HepG2 (cell line): ENCODE measurements around the gene CLCNKA. TPM values are rescaled to one million over a fixed set of nuclear protein-coding genes. Genes with fewer than 3 reads are reported as not detected.

Experiments used
- ATAC-seq: fragments of 200-7000 bp; cut with Tn5 transposase; 3 replicates; pipeline ENCODE4 v1.9.1; 2020; ENCODE audit warnings: mild to moderate bottlenecking, moderate library complexity
- BruUV-seq: library from RNA; stranded (reverse); fragments of 400-500 nt; replicated peaks from 2 replicates; lab custom pipeline; 2021; lab: Mats Ljungman, UMichigan
- CTCF ChIA-PET: fragments of 300-600 bp; formaldehyde crosslinking; extraction: SDS; loops from one replicate; lab custom pipeline; 2021; ENCODE audit warnings: low total read pairs, inconsistent platforms, low intra/inter-chr PET ratio; lab: Yijun Ruan, JAX
- POLR2A ChIA-PET: fragments of 350-600 bp; sonication (Branson Sonifier 250); formaldehyde crosslinking; loops from one replicate; lab custom pipeline; 2020; ENCODE audit warnings: antibody characterized with exemption, inconsistent platforms; lab: Yijun Ruan, JAX
- DNase-seq: peaks from one replicate; pipeline ENCODE4 v3.0.0-alpha.2; 2015; ENCODE audit warnings: low spot score
- FAIRE-seq: peaks from 3 replicates; lab custom pipeline; 2011; peaks lifted over from hg19 to GRCh38; lab: Jason Lieb, UNC
- H2AFZ ChIP-seq: one replicate; pipeline ENCODE4 v1.6.1; 2011; ENCODE audit warnings: low read length, inconsistent platforms
- H3K27ac ChIP-seq: fragments of 300-600 bp; 3 replicates; pipeline ENCODE4 v1.8.0; 2011; ENCODE audit warnings: mixed run types, mild to moderate bottlenecking, mixed read lengths, low read length, inconsistent platforms; ENCODE audit not compliant: insufficient read depth; ENCODE audit errors: extremely low read length
- H3K27me3 ChIP-seq, 2 experiments: fragments of 200-600 bp in 1 of 2; 2 replicates in 1 of 2; 3 replicates in 1 of 2; pipeline versions ENCODE4 v1.6.0 to v1.8.0; 2011; ENCODE audit warnings: low read length in 2 of 2, mild to moderate bottlenecking in 2 of 2, moderate library complexity in 2 of 2, inconsistent platforms in 1 of 2; ENCODE audit not compliant: insufficient read depth in 2 of 2, control insufficient read depth in 1 of 2
- H3K36me3 ChIP-seq, 2 experiments: fragments of 200-600 bp in 1 of 2; replicated peaks in 1 of 2; 2 replicates in 1 of 2; 3 replicates in 1 of 2; pipeline versions ENCODE4 v1.5.1 to v1.8.0; 2011; ENCODE audit warnings: low read length in 2 of 2, inconsistent platforms in 1 of 2; ENCODE audit not compliant: insufficient read depth in 2 of 2, control insufficient read depth in 1 of 2
- H3K4me1 ChIP-seq: 2 replicates; pipeline ENCODE4 v1.5.1; 2012; ENCODE audit warnings: low read length, inconsistent platforms; ENCODE audit not compliant: insufficient read depth
- H3K4me2 ChIP-seq: 2 replicates; pipeline ENCODE4 v1.6.0; 2011; ENCODE audit warnings: low read depth, low read length, inconsistent platforms
- H3K4me3 ChIP-seq, 3 experiments: fragments of 200-600 bp in 1 of 3; sonication (generic), shearing (Covaris generic) in 1 of 3; replicated peaks in 1 of 3; 2 replicates each; pipeline ENCODE4 v1.5.1; 2011 to 2016; ENCODE audit warnings: low read length in 3 of 3, inconsistent platforms in 2 of 3, low read depth in 2 of 3, mild to moderate bottlenecking in 2 of 3, control low read depth in 1 of 3, mixed read lengths in 1 of 3; ENCODE audit not compliant: insufficient read depth in 1 of 3
- H3K79me2 ChIP-seq: one replicate; pipeline ENCODE4 v1.6.1; 2011; ENCODE audit warnings: low read length, inconsistent platforms; ENCODE audit not compliant: insufficient read depth
- H3K9ac ChIP-seq: 2 replicates; pipeline ENCODE4 v1.6.0; 2011; ENCODE audit warnings: mild to moderate bottlenecking, low read depth, low read length, inconsistent platforms; ENCODE audit not compliant: insufficient read depth
- H3K9me3 ChIP-seq: 2 replicates; pipeline ENCODE4 v1.5.1; 2012; ENCODE audit warnings: mild to moderate bottlenecking, low read length
- H4K20me1 ChIP-seq: 2 replicates; pipeline ENCODE4 v1.6.0; 2011; ENCODE audit warnings: inconsistent platforms, mild to moderate bottlenecking, low read length, moderate library complexity; ENCODE audit not compliant: insufficient read depth
- PCBP2 ChIP-seq: fragments of 200-400 bp; formaldehyde crosslinking; optimal IDR thresholded peaks from 2 replicates; pipeline ENCODE3; 2018; ENCODE audit warnings: low read length, low read depth; ENCODE audit not compliant: poor library complexity, severe bottlenecking
- RXRA ChIP-seq: sonication (generic); formaldehyde crosslinking; IDR thresholded peaks from 2 replicates; pipeline ENCODE4 v1.5.1; 2020; ENCODE audit warnings: missing genetic modification reagents
- RXRB ChIP-seq: IDR thresholded peaks from 2 replicates; pipeline ENCODE4 v1.6.1; 2016; ENCODE audit warnings: borderline replicate concordance, missing genetic modification reagents, missing compliant biosample characterization
- ZMYM3 ChIP-seq: sonication (generic); formaldehyde crosslinking; IDR thresholded peaks from 2 replicates; pipeline ENCODE4 v1.5.1; 2020; ENCODE audit warnings: mild to moderate bottlenecking, missing genetic modification reagents
- WGBS: methylation state at CpG from one replicate; pipeline ENCODE4 v1.1.6; 2017; ENCODE audit warnings: low lambda C conversion rate; 5-methylcytosine and 5-hydroxymethylcytosine counted together
- in situ Hi-C: cut with HindIII; loops from 2 replicates; pipeline ENCODE4 v1.10.0; 2017; ENCODE audit warnings: low pct_unique_long_range_greater_than_20kb; ENCODE audit not compliant: extremely low pct_ligation_motif_present
- intact Hi-C: fragments of 100-400 bp; cut with micrococcal nuclease; formaldehyde crosslinking; loops from one replicate; pipeline ENCODE4 v1.10.0; 2022; ENCODE audit not compliant: unreplicated experiment
- polyA plus RNA-seq, 8 experiments: library from polyadenylated mRNA; depleted of rRNA in 3 of 8; stranded (reverse) in 7 of 8; unstranded in 1 of 8; fragments of >200 nt; fragmentation: Illumina TruSeq in 4 of 8; extraction: Trizol in 4 of 8; gene quantifications; 2 replicates each; pipeline versions ENCODE4 v1.2.1 to v1.2.3, GENCODE V29; 2011 to 2016; ENCODE audit warnings: low read depth in 4 of 8, missing spikeins in 1 of 8, mixed read lengths in 1 of 8; ENCODE audit not compliant: insufficient read depth in 1 of 8
- total RNA-seq, 5 experiments: library from RNA; depleted of rRNA; stranded (reverse); fragments of >200 nt; fragmentation: Illumina TruSeq; extraction: Trizol; gene quantifications; 2 replicates each; pipeline ENCODE4 v1.2.3, GENCODE V29; 2016; ENCODE audit warnings: low read depth in 1 of 5
- TF ChIP-seq, protein P1 (sequence below): IDR thresholded peaks from 2 replicates; pipeline ENCODE4 v1.6.1; 2018; ENCODE audit warnings: missing genetic modification reagents, mild to moderate bottlenecking, missing compliant biosample characterization

CLCNKA gene
- total and polyA plus RNA-seq, 2 of the 13 experiments (the other 11 are each of a cell fraction or from before 2014, with no cell fraction given), result 0.03 TPM; not detected in 1

DNA sequence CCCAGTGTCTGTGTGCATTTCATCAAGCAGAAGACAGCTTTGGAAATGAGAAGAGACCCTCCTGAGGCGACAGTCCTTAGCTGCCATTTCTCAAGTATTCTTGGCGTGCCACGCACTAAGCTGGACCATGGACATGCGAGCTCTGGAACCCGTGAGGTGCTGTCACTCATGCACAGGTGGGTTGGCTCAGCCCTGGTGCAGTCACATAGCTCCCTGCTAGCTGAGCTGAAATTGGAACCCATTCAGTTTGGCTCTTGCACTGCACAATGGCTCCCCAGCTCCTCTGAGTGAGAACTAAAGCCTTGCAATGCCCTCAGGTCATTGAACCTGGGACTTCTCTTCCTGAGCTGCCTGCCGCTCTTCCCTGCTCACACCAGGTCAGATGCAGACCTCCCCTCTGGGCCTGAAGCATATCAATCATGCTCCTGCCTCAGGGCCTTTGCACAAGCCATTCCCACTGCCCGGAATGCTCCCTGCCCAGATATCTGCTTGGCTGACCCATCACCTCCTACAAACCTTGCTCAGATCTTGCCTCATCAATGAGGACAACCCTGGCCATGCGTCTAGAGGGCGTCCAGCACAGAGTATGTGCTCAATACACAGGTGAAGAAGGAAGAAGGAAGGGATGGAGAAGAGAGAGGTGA, 24.1 kb upstream of the CLCNKA start:
- H3K4me2 ChIP-seq, result no peak overlapping the region
- TF ChIP-seq RXRA (CRISPR knock-in tag), result 0 out of 2 replicates have a peak, but pooled peaks have one; percentile 19
- TF ChIP-seq ZMYM3 (CRISPR knock-in tag), result peak; percentile 92
- TF ChIP-seq RXRB (CRISPR knock-in tag), result no peak
- TF ChIP-seq, protein P1, sequence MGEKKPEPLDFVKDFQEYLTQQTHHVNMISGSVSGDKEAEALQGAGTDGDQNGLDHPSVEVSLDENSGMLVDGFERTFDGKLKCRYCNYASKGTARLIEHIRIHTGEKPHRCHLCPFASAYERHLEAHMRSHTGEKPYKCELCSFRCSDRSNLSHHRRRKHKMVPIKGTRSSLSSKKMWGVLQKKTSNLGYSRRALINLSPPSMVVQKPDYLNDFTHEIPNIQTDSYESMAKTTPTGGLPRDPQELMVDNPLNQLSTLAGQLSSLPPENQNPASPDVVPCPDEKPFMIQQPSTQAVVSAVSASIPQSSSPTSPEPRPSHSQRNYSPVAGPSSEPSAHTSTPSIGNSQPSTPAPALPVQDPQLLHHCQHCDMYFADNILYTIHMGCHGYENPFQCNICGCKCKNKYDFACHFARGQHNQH (CRISPR knock-in tag), result no peak
- H3K9ac ChIP-seq, result no peak overlapping the region
- in situ Hi-C loops (no loop called here), intact Hi-C loops (loop anchor here (10.0 kb wide), 1 partner anchor 183 kb away; no protein-coding TSS in a partner anchor)
- ChIA-PET POLR2A (no interaction called here), CTCF (no interaction called here)
- no peaks in the 10 kb centered on the region for H4K20me1 ChIP-seq
- WGBS, result 21% methylated on average over 6 of the region's 9 CpGs
- no peak overlapping the region for H3K27ac ChIP-seq
- no TSS peak for BruUV-seq
- H3K4me1 ChIP-seq, result peaks cover 40% of the 10 kb centered on the region
- ATAC-seq, result no peak
- no peaks in the 10 kb centered on the region for H3K9me3 ChIP-seq
- no peak overlapping the region for H2AFZ ChIP-seq
- H3K27me3 ChIP-seq, result peaks cover 0 to 13% of the 10 kb centered on the region in 2 experiments; a peak in 4 of 5 replicates
- no peak for DNase-seq
- no peak overlapping the region for H3K4me3 ChIP-seq
- H3K36me3 ChIP-seq, result no peaks in the 10 kb centered on the region
- FAIRE-seq, result no peak
- no peaks in the 10 kb centered on the region for H3K79me2 ChIP-seq

DNA sequence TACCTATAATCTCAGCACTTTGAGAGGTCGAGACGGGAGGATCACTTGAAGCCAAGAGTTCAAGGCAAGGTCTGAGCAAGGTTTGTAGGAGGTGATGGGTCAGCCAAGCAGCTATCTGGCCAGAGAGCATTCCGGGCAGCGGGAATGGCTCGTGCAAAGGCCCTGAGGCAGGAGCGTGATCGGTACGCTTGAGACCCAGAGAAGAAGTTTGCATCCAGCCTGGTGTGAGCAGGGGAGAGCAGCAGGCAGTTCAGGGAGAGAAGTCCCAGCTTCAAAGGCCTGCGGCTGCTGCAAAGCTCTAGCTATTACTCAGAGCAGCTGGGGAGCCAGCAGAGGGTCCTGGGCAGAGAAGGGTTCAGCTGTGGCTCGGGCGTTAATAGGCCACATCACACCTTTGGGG, 22.9 kb upstream of the CLCNKA start:
- DNase-seq (no peak), ATAC-seq (no peak), FAIRE-seq (no peak)
- Histone ChIP-seq H3K4me3 (no peak overlapping the region), H3K9me3 (no peaks in the 10 kb centered on the region), H3K27me3 (peaks cover 0 to 10% of the 10 kb centered on the region in 2 experiments; a peak in 3 of 5 replicates), H3K9ac (no peak overlapping the region), H3K4me2 (no peak overlapping the region), H3K4me1 (peaks cover 49% of the 10 kb centered on the region), H3K79me2 (no peaks in the 10 kb centered on the region), H3K27ac (no peak overlapping the region), H2AFZ (no peak overlapping the region), H3K36me3 (no peaks in the 10 kb centered on the region), H4K20me1 (no peaks in the 10 kb centered on the region)
- BruUV-seq, result no TSS peak
- ChIA-PET CTCF (no interaction called here), POLR2A (no interaction called here)
- TF ChIP-seq PCBP2, result no peak
- peak; percentile 66 for TF ChIP-seq ZMYM3 (CRISPR knock-in tag)
- intact Hi-C loops (loop anchor here (10.0 kb wide), 1 partner anchor 184 kb away; no protein-coding TSS in a partner anchor), in situ Hi-C loops (no loop called here)
- 63% methylated on average over 11 of the region's 11 CpGs for WGBS
